Activated CD4-positive, alpha-beta memory T cell treated with anti-CD3 and anti-CD28 coated beads for 36 hours (primary cell): Measurements from ENCODE around the gene PLXNA4. TPM values are rescaled to one million over a fixed set of nuclear protein-coding genes. Genes with fewer than 3 reads are reported as not detected.

Source experiments
- CTCF ChIA-PET: fragments of 350-600 bp; sonication (Branson Sonifier 250); formaldehyde crosslinking; loops from one replicate; lab custom pipeline; 2021; ENCODE audit warnings: antibody characterized with exemption, inconsistent platforms; lab: Charles Lee
- POLR2A ChIA-PET: fragments of 350-600 bp; sonication (Branson Sonifier 250); formaldehyde crosslinking; loops from one replicate; lab custom pipeline; 2021; ENCODE audit warnings: antibody characterized with exemption; lab: Charles Lee
- DNase-seq: peaks from one replicate; pipeline ENCODE4 v3.0.0-alpha.2; 2020
- H3K27ac Mint-ChIP-seq: one replicate; pipeline ENCODE4 v1.8.0; 2021; ENCODE audit warnings: mixed read lengths
- H3K27me3 Mint-ChIP-seq: one replicate; pipeline ENCODE4 v1.8.0; 2021; ENCODE audit warnings: mixed read lengths
- H3K36me3 Mint-ChIP-seq: one replicate; pipeline ENCODE4 v1.8.0; 2021; ENCODE audit warnings: mixed read lengths
- H3K4me1 Mint-ChIP-seq: one replicate; pipeline ENCODE4 v1.8.0; 2021; ENCODE audit warnings: low read depth, mixed read lengths
- H3K4me3 Mint-ChIP-seq: one replicate; pipeline ENCODE4 v1.8.0; 2021; ENCODE audit warnings: mild to moderate bottlenecking, mixed read lengths
- H3K9me3 Mint-ChIP-seq: one replicate; pipeline ENCODE4 v1.8.0; 2021; ENCODE audit warnings: mixed read lengths
- intact Hi-C: fragments of 100-400 bp; cut with micrococcal nuclease; formaldehyde crosslinking; loops from one replicate; pipeline ENCODE4 v1.15.1; 2023
- total RNA-seq, 2 experiments: library from RNA; stranded (reverse); gene quantifications; one replicate each; pipeline ENCODE4 v1.2.3, GENCODE V29; 2021

The PLXNA4 gene
- total RNA-seq, 2 experiments from 2014 or later: 0.17 to 0.24 TPM

GRCh38 chr7:132296820-132297219 is 279.4 kb downstream of the PLXNA4 start:
- Mint-ChIP-seq H3K27me3 (peaks cover 2% of the 10 kb centered on the region), H3K36me3 (no peaks in the 10 kb centered on the region), H3K27ac (no peak overlapping the region), H3K4me1 (no peaks in the 10 kb centered on the region), H3K4me3 (no peak overlapping the region), H3K9me3 (no peaks in the 10 kb centered on the region)
- CTCF ChIA-PET: no interaction called here
- no peak for DNase-seq
- intact Hi-C loops: no loop called here
- POLR2A ChIA-PET: no interaction called here

DNA sequence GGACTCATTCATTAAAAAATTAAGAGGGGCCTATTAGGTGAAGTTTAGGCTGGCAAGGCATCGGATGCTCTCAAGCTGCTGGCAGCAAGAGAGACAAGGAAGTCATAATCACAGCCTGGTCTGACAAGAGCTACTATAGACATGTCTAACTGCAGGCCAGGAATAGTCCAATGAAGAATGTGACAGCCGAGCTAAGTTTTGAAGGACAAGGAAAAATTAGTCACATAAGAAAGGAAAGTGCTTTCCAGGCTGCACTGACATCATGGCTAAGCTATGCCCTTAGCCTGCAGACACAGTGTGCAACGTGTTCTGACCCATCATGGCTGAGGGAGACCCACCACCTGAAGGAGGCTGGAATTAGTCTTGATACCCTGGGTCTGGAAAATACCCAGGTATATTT is 281.1 kb downstream of the PLXNA4 start:
- Mint-ChIP-seq H3K4me1 (no peaks in the 10 kb centered on the region), H3K4me3 (no peak overlapping the region), H3K27me3 (peaks cover 7% of the 10 kb centered on the region), H3K36me3 (no peaks in the 10 kb centered on the region), H3K27ac (no peak overlapping the region), H3K9me3 (no peaks in the 10 kb centered on the region)
- CTCF ChIA-PET: no interaction called here
- intact Hi-C loops: no loop called here
- DNase-seq: no peak
- POLR2A ChIA-PET: no interaction called here

DNA sequence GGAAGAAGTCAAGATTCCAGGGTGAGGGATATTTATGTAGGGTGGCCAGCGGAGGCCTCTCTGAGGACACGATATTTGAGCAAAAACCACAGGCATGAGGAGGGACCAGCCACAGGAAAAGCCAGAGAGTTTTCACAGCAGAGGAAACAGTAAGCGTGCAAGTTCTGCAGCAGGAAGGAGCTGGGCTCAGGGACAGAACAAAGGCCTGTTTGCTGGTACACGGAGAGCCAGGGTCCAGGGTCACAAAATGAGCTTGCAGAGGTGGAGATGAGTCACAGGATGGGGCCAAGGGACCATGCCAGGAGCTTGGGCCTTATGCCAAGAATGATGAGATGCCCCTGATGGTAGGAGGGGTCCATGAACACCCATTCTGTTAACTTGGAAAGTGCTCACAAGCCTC is 283.5 kb downstream of the PLXNA4 start:
- ChIA-PET POLR2A (no interaction called here), CTCF (no interaction called here)
- no peak for DNase-seq
- no peaks in the 10 kb centered on the region for H3K4me1 Mint-ChIP-seq
- no peak overlapping the region for H3K27ac Mint-ChIP-seq
- no peaks in the 10 kb centered on the region for H3K36me3 Mint-ChIP-seq
- intact Hi-C loops: no loop called here
- no peaks in the 10 kb centered on the region for H3K9me3 Mint-ChIP-seq
- H3K27me3 Mint-ChIP-seq: peaks cover 7% of the 10 kb centered on the region
- H3K4me3 Mint-ChIP-seq: no peak overlapping the region

DNA sequence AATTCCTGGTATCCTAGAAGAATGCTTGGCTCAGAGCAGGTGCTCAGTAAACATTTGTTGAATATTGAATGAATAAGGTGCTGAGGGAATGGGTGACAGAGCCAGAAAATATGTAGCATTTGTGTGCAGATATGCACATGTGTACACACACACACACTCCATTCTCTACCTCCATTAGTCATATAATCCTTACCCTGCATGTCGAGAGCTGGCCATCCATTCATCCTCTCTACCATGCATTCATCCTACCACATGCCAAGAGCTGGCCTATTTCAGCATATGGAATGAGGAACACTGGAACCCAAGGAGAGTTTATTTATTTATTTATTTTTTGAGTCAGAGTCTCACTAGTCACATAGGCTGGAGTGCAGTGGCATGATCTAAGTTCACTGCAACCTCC is 284.8 kb downstream of the PLXNA4 start:
- DNase-seq: no peak
- H3K27ac Mint-ChIP-seq: no peak overlapping the region
- intact Hi-C loops: no loop called here
- H3K9me3 Mint-ChIP-seq: no peaks in the 10 kb centered on the region
- H3K4me3 Mint-ChIP-seq: no peak overlapping the region
- peaks cover 7% of the 10 kb centered on the region for H3K27me3 Mint-ChIP-seq
- no peaks in the 10 kb centered on the region for H3K36me3 Mint-ChIP-seq
- ChIA-PET POLR2A (no interaction called here), CTCF (no interaction called here)
- no peaks in the 10 kb centered on the region for H3K4me1 Mint-ChIP-seq

GRCh38 chr7:132290021-132290420 is 286.2 kb downstream of the PLXNA4 start:
- POLR2A ChIA-PET: no interaction called here
- H3K4me3 Mint-ChIP-seq: no peak overlapping the region
- no peaks in the 10 kb centered on the region for H3K36me3 Mint-ChIP-seq
- no peaks in the 10 kb centered on the region for H3K9me3 Mint-ChIP-seq
- peaks cover 7% of the 10 kb centered on the region for H3K27me3 Mint-ChIP-seq
- no peak for DNase-seq
- intact Hi-C loops: no loop called here
- CTCF ChIA-PET: no interaction called here
- H3K4me1 Mint-ChIP-seq: no peaks in the 10 kb centered on the region
- no peak overlapping the region for H3K27ac Mint-ChIP-seq

DNA sequence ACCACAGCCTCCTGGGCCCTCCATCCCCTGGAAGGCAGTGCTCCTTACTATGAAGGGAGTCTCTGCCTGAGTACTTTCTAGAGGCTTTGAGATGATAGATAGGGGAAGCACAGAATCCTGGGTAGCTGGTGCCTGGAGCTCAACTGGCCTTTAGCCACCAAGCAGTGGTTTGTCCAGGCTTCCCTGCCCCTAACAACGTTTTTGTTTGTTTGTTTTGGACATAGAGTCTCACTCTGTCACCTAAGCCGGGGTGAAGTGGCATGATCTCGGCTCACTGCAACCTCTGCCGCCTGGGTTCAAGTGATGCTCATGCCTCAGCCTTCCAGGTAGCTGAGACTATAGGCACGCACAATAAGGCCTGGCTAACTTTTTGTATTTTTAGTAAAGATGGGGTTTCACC is 289.4 kb downstream of the PLXNA4 start:
- intact Hi-C loops: no loop called here
- H3K4me1 Mint-ChIP-seq: no peaks in the 10 kb centered on the region
- H3K27me3 Mint-ChIP-seq: peaks cover 5% of the 10 kb centered on the region
- POLR2A ChIA-PET: no interaction called here
- H3K27ac Mint-ChIP-seq: no peak overlapping the region
- no peaks in the 10 kb centered on the region for H3K9me3 Mint-ChIP-seq
- CTCF ChIA-PET: no interaction called here
- DNase-seq: no peak
- H3K36me3 Mint-ChIP-seq: no peaks in the 10 kb centered on the region
- H3K4me3 Mint-ChIP-seq: no peak overlapping the region

GRCh38 chr7:132280335-132280734 is 295.9 kb downstream of the PLXNA4 start:
- Mint-ChIP-seq H3K9me3 (no peaks in the 10 kb centered on the region), H3K36me3 (no peaks in the 10 kb centered on the region), H3K4me1 (no peaks in the 10 kb centered on the region), H3K27me3 (no peaks in the 10 kb centered on the region), H3K4me3 (no peak overlapping the region), H3K27ac (no peak overlapping the region)
- CTCF ChIA-PET: no interaction called here
- intact Hi-C loops: no loop called here
- POLR2A ChIA-PET: no interaction called here
- no peak for DNase-seq

GRCh38 chr7:132279718-132280117 is 296.6 kb downstream of the PLXNA4 start:
- H3K9me3 Mint-ChIP-seq: no peaks in the 10 kb centered on the region
- intact Hi-C loops: no loop called here
- no peaks in the 10 kb centered on the region for H3K27me3 Mint-ChIP-seq
- no peaks in the 10 kb centered on the region for H3K36me3 Mint-ChIP-seq
- no peaks in the 10 kb centered on the region for H3K4me1 Mint-ChIP-seq
- H3K27ac Mint-ChIP-seq: no peak overlapping the region
- ChIA-PET POLR2A (no interaction called here), CTCF (no interaction called here)
- no peak overlapping the region for H3K4me3 Mint-ChIP-seq
- no peak for DNase-seq

- no peak overlapping the region for H3K27ac Mint-ChIP-seq
- ChIA-PET POLR2A (no interaction called here), CTCF (no interaction called here)
- intact Hi-C loops: no loop called here
- no peaks in the 10 kb centered on the region for H3K4me1 Mint-ChIP-seq
- no peaks in the 10 kb centered on the region for H3K9me3 Mint-ChIP-seq
- no peak overlapping the region for H3K4me3 Mint-ChIP-seq
- no peaks in the 10 kb centered on the region for H3K36me3 Mint-ChIP-seq
- H3K27me3 Mint-ChIP-seq: peaks cover 3% of the 10 kb centered on the region
- DNase-seq: no peak
Measured at GRCh38 chr7:132276976-132277725, 299.1 kb downstream of the PLXNA4 start.

DNA sequence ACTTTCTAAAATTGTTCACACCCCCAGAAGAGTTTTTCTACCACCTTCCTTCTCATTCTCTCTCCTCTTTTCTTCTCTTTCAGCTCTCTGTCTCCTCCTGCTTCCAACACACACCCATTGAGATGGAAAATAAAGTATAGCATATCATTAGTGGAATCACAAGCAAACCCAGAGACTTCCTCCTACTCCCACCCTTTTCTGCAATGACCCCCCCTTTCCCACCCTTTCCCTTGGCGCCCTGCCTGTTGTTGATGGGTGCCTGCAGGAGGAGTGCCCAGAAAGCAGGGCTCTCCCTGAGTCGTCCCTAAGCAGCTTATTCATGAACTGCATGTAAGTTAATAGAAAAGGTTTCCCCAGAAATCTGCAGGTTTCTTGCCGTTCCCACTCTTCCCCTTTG is 300.0 kb downstream of the PLXNA4 start:
- ChIA-PET POLR2A (no interaction called here), CTCF (interaction anchor here (0.7 kb wide), 1 partner anchor 127 kb away, joined by 4 read pairs; no protein-coding TSS in a partner anchor)
- no peaks in the 10 kb centered on the region for H3K9me3 Mint-ChIP-seq
- no peak overlapping the region for H3K4me3 Mint-ChIP-seq
- no peak overlapping the region for H3K27ac Mint-ChIP-seq
- no peaks in the 10 kb centered on the region for H3K36me3 Mint-ChIP-seq
- intact Hi-C loops: no loop called here
- no peak for DNase-seq
- peaks cover 3% of the 10 kb centered on the region for H3K27me3 Mint-ChIP-seq
- H3K4me1 Mint-ChIP-seq: no peaks in the 10 kb centered on the region

GRCh38 chr7:132275416-132276233 is 300.6 kb downstream of the PLXNA4 start:
- Mint-ChIP-seq H3K27me3 (peaks cover 3% of the 10 kb centered on the region), H3K4me3 (no peak overlapping the region), H3K9me3 (no peaks in the 10 kb centered on the region), H3K4me1 (no peaks in the 10 kb centered on the region), H3K36me3 (no peaks in the 10 kb centered on the region), H3K27ac (no peak overlapping the region)
- no peak for DNase-seq
- CTCF ChIA-PET: interaction anchor here (0.7 kb wide), 1 partner anchor 126 kb away, joined by 4 read pairs; no protein-coding TSS in a partner anchor
- intact Hi-C loops: no loop called here
- POLR2A ChIA-PET: no interaction called here

DNA sequence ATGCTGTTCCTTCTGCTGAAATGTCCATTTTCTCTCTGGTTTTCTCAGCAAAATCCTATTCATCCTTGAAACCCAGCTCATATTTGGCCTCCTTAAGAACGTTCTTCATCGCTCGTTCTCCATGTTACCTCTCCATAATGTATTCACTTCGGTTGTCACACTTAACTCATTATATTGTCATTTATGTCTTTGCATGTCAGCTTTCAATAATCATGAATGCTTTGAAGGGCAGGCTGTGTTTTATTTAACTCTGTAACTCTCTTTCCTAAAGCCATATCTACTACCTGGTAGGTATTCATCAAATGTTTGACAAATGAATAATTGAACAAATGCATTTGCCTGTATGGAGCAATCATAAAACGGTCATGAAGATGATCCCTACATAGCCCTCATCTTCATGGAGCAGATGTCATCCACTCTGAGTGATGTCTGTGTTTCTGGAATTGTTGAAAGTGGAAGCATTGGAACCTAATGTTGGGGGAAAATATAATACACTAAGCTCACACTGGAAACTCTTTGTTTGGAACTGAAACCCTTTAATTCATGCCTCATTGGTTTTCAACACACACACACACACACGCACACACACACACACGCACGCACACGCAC is 303.4 kb downstream of the PLXNA4 start:
- H3K4me1 Mint-ChIP-seq: no peaks in the 10 kb centered on the region
- H3K4me3 Mint-ChIP-seq: no peak overlapping the region
- peaks cover 5% of the 10 kb centered on the region for H3K27me3 Mint-ChIP-seq
- H3K36me3 Mint-ChIP-seq: no peaks in the 10 kb centered on the region
- H3K27ac Mint-ChIP-seq: no peak overlapping the region
- ChIA-PET POLR2A (no interaction called here), CTCF (interaction anchor here (1.2 kb wide), 1 partner anchor 46 kb away, joined by 4 read pairs; no protein-coding TSS in a partner anchor)
- intact Hi-C loops: no loop called here
- H3K9me3 Mint-ChIP-seq: no peaks in the 10 kb centered on the region
- DNase-seq: no peak
